Stimulated activated CD4-positive, alpha-beta T cell treated with anti-CD3 and anti-CD28 coated beads, Interleukin-12 subunit alpha, Interleukin-12 subunit beta, amount 100 ng/mL, for 24 hours (primary cell): ENCODE data around the gene SYNJ2.
A peak's percentile ranks its signal among the peaks of the same experiment; 100 is the strongest.
"Not testable (repeated sequence)": the region's sequence is repeated elsewhere in the genome, so short reads cannot be mapped to it uniquely, and the experiment has no call there.

ENCODE experiments used
- DNase-seq, 2 experiments: peaks; one replicate each; pipeline ENCODE4 v3.0.0-alpha.2; 2020; ENCODE audit warnings: low read depth in 2 of 2

Gene SYNJ2, protein sequence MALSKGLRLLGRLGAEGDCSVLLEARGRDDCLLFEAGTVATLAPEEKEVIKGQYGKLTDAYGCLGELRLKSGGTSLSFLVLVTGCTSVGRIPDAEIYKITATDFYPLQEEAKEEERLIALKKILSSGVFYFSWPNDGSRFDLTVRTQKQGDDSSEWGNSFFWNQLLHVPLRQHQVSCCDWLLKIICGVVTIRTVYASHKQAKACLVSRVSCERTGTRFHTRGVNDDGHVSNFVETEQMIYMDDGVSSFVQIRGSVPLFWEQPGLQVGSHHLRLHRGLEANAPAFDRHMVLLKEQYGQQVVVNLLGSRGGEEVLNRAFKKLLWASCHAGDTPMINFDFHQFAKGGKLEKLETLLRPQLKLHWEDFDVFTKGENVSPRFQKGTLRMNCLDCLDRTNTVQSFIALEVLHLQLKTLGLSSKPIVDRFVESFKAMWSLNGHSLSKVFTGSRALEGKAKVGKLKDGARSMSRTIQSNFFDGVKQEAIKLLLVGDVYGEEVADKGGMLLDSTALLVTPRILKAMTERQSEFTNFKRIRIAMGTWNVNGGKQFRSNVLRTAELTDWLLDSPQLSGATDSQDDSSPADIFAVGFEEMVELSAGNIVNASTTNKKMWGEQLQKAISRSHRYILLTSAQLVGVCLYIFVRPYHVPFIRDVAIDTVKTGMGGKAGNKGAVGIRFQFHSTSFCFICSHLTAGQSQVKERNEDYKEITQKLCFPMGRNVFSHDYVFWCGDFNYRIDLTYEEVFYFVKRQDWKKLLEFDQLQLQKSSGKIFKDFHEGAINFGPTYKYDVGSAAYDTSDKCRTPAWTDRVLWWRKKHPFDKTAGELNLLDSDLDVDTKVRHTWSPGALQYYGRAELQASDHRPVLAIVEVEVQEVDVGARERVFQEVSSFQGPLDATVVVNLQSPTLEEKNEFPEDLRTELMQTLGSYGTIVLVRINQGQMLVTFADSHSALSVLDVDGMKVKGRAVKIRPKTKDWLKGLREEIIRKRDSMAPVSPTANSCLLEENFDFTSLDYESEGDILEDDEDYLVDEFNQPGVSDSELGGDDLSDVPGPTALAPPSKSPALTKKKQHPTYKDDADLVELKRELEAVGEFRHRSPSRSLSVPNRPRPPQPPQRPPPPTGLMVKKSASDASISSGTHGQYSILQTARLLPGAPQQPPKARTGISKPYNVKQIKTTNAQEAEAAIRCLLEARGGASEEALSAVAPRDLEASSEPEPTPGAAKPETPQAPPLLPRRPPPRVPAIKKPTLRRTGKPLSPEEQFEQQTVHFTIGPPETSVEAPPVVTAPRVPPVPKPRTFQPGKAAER (N-terminal part only)

DNA sequence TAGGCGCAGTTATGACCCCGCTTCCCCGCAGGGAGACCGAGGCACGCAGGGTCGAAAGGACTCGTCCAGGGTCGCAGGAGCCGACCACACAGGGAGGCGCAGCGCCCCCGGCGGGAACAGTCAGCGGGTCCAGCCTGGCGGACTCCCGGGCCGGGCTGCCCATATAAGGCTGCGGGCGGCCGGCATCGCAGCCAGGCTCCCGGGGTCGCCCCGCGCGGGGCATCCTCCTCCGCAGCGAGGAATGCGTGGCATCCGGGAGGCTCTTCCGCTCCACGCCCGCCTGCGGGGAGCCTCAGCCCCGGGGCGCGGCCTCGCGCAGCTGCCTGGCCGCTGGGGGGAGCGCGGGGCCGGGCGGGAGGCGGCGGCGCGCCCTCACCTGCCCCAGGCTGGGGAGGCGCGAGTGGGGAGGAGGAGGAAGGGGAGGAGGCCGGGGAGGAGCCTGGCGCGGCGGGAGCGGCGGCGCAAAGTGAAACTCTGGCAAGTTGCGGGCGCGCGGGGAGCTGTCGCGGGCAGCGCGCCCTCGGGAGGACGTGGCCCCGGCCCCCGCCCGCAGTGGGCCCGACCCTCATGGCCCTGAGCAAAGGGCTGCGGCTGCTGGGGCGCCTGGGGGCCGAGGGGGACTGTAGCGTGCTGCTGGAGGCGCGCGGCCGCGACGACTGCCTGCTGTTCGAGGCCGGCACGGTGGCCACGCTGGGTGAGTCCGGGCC lies at the start of gene SYNJ2:
Gene SYNJ2, plus strand, starts transcription at position 469 of the 707 bp plus-strand sequence. Its CDS starts 99 bp downstream, at position 568.
- peak; percentile 59 to 75 for DNase-seq

DNA sequence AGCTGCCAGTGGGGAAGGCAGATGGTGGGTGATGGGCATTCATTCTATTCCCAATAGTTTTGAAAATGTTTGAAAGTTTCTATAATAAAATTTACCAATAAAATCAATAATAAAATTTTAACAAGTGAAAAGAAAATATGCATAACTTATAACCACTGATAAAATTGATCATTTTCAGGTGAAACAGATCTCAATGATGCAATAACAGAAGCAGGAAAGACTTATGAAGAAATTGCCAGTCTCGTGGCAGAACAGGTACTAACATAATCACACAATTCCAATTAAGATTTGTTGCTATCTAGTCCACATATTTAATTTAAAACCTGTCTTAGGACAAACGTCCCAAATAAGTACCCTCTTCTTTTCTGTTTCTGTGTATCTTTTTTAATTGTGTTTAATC lies 45.9 kb upstream of the SYNJ2 start:
- no peak for DNase-seq

DNA sequence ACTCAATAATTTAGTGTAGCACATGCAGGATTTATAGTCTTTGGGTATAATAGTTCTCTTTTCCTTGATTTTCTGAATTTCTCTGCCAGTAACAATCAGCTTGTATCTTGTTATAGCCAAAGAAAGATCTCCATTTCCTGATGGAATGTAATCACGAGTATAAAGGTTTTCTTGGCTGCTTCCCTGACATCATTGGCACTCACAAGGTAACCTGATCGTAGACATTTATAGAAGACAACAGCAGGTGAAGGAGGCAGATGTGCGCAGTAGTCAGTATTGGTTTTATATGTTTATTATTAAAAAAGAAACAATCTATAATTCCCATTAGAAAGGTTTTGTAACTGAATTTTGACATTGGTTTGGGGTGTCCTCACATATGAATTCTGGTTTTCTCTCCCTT lies 44.3 kb upstream of the SYNJ2 start:
- DNase-seq: no peak

DNA sequence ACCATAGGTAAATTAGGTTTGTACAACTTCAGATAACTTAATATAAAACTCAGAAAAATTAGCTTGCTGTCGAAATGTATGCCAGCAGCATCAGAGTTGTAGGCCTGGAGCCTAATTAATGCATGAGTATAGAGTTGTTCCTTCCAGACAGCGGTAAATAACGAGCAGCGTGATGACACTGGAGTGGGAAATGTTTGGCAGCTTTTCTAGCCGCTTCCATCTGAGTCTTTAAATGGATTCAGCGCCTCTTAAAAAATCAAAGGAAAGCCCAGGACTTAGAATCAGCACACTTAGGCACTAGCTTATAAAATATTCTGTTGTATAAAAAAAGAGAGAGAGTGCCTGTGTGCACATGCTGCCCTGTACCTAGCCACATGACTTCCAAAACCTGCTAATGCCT lies 43.7 kb upstream of the SYNJ2 start:
- no peak for DNase-seq

DNA sequence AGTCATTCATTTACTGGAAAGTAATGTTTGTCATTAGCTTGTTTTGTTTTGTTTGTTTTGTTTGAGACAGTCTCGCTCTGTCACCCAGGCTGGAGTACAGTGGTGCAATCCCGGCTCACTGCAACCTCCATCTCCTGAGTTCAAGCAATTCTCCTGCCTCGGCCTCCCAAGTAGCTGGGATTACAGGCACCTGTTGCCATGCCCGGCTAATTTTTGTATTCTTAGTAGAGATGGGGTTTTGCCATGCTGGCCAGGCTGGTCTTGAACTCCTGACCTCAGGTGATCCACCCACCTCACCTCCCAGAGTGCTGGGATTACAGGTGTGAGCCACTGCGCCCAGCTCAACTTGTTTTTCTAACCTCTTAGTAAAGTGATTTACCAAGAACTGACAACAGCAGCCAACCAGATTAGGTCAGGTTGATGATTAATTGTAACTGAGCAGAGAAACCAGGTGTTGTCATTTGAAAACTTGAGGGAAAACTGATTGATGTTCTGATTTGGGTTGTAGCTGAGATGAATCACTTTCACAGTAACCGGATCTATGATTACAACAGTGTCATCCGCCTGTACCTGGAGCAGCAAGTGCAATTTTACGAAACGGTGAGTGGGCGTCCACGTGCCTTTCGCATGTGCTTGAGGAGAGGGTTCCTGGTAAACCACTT lies 41.2 kb upstream of the SYNJ2 start:
- peak; percentile 35 to 54 for DNase-seq

DNA sequence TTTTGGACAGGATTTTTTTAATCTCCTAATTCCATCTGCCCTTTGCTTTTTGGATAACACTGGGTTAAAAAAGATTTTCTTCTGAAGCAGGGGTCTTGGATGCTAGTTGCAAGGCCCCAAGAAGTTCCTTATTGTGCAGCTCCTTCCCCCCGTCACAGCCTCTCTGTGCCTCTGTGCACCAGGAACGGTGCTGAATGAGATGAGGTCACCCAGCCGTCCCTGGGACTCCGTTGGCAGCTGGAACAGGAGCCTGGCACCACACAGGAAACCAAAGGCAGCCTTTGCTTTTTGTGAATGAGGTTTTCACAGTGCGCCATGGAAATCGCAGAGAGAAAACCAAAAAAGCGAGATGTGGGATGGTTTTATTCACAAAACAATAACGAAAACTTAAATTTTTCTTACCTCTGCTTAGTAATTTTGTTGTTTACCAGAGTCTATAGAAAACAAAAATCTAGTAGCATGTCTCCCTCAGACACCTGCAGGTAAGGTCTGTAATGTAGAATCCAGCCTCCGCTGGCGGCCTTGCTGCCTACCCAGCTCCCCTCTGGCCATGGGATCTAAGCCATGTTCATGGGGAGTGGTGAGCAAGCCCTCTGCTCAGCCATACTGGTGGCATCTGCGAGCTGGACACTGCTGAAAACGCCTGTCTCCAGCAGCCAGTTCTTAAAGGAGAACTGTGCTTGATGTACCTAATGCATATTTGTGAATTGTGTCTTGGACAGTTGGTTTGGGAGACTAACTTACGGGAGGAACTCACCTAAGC lies 40.4 kb upstream of the SYNJ2 start:
- no peak for DNase-seq

DNA sequence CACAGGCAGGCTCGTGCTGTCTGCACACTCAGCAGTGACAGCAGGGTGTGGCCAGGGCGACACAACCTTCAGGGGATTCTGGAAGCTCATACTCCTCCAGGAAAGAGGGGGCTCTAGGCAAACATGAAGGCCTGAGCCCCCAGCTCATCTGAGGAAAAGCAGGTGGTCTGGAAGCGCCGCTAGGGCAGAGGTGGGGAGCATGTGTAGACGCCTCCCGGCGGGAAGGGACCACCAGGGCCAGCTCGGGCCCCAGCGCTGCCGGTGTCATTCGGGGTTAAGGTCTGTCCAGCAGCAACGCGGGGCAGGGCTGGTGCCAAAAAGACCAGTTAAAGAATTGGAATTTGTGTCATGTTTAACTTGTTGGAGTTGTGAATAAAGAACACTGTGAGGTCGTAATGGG lies 39.3 kb upstream of the SYNJ2 start:
- no peak for DNase-seq

DNA sequence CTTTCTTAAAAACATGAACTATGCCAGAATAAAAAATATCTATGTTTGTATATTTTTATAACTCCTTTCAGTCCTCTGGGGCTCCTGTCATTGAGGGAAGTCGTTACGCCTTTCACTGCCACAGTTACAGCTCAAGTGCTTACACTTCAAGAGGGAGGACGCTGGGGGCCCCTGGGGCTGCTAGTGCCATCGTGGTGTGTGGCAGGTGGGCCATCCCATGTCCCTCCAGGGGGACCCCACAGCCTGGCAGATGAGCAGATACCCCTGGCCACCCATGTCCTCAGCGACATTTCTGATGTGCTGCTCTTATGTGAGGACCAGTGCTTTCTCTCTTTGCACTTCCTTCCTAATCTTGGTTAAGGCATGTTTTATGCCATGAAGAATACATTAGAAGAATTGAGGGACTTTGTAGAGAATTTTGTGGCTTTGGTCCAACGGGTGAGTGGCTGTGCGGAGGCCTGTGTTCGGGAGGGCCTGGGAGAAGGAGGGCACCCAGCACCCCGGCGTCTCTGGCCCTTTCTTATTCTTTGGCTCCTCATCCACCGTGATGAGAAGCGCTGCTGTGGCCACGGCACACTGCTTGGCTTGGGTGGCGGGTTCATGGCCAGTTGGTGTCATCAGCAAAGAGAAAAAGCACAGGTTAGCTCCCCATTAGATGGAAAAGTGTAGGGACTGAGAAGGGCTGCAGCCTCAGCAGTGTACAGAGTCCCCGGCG lies 38.3 kb upstream of the SYNJ2 start:
- no peak for DNase-seq

DNA sequence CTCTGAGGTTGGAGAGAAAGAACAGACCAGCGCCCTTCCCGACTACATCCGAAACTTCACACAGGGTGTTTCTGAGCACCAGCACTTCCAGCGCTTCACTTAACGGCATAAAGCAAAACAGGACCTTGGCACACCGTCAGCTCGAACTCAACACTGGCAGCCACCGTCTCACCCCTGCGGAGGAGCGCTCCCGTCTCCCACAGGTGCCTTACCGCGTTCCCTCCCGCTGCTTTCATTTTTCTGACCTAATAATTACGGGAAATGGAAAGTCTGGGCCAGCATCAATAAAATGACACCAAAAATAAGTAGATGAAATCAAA lies 37.7 kb upstream of the SYNJ2 start:
- DNase-seq: no peak

DNA sequence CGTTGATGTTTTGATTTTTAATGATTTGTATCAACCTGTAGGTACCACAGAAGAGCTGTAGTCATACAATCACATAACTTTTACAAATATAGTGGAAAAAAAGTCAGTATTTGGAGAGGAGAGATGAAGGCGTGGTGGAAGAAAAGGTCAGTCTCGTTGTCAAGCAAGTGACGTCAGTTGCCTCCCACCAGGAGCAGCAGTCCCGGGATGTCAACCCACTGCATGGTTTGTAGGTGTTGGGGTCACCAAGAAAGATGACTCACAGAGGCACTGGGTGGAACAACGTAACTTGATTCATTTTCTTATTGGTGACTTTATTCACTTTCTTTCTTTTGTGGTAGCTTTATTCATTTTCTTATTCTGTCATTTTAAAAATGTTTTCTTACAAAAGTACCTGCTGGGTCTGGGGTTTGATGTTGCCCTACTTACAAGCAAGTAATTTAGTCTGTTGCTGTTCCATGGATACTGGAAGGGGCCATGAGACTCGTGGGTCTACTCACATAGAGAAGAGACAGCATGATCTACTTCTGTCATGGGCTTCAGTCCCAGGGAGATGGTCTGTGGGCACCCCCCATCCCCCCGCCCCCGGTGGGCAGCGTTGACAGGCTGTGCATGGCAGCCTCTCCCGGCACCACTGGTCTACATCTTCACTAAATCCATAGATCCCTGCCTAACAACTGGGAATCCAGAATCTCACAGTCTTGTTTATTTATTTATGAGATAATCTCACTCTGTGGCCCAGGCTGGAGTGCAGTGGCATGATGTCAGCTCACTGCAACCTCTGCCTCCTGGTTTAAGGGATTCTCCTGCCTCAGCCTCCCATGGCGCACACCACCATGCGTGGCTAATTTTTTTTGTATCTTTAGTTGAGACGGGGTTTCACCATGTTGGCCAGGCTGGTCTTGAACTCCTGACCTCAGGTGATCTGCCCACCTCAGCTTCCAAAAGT lies 36.4 kb upstream of the SYNJ2 start:
- DNase-seq: peak in 1 of 2 experiments; percentile 28

DNA sequence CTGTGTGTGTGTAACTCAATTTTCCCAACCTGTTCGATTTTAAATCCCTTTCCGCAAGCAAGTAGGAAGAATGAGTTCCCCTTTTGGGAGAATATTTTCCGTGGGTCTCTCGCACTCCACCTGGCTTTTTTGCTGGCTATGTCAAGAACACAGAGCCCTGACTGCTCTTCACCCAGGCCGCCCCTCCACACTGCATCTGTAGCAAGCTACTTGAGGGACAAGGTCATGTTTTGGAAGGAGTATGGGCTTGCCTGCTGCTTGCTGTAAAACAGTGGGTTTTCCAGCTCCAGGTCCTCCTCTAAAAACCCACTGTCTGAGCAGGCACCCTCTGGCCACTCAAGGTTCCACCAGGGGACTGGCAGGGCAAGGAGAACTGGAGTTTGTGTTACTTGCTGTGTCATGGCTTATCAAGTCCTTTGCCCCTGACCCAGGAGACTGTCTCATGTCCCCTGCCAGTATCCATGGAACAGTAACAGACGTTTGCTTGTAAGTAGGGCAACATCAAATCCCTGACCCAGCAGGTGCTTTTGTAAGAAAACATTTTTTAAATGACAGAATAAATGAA lies 35.5 kb upstream of the SYNJ2 start:
- no peak for DNase-seq

DNA sequence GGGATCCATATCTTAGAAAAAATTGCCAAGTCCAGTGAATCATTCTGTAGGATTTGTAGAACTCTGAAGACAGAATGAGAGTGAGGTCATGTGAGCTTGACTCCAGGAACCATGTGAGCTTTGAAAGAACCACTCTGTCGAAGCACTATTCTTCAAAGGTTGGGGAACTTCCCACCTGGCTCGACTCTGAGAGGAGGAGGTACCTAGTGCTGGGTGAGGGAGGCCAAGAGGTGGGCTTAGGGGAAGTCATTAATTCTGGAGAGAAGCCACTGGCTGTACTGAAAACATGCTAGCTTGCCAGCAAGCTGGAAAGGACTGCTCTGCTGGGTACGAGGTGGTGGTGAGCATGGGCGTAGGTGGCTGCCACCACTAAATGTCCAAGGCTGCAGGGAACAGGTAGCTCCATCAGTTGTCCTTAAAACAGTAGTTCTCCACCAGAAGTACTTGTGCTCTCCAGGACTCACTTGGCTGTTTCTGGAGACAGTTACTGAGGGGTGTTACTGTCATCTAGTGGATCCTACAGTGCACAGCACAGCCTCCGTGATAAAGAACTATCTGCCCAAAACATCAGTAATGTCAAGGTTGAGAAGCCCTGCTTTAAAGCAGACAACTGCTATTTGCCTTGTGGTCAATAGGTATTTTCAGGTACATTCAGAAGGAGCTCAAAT lies 34.7 kb upstream of the SYNJ2 start:
- DNase-seq: no peak

DNA sequence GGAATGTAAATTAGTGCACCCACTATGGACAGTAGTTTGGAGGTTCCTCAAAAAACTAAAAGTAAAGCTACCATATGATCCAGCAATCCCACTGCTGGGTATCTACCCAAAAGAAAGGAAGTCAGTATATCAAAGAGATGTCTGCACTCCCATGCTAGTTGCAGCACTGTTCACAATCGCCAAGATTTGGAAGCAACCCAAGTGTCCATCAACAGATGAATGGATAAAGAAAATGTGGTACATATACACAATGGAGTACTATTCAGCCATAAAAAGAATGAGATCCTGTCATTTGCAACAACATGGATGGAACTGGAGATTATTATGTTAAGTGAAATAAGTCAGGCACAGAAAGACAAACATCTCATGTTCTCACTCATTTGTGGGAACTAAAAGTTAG lies 30.8 kb upstream of the SYNJ2 start:
- DNase-seq: not testable (repeated sequence)

DNA sequence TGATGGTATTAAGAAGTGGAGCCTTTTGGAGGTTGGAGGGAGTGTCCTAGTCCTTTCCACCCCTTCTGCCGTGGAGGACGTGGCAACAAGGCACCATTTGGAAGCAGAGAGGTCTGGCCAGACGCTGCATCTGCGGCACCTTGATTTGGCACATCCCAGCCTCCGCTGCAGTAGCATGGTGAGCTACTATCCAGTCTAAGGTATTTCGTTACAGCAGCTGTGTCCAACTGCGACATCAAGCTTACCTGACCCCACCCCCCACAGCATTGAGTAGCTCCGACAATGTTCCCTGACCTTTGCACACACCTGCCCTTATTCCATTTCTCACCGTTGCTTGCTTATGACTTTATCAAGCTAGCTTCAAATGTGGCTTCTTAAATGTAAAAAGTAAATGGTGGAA lies 29.8 kb upstream of the SYNJ2 start:
- DNase-seq: no peak

DNA sequence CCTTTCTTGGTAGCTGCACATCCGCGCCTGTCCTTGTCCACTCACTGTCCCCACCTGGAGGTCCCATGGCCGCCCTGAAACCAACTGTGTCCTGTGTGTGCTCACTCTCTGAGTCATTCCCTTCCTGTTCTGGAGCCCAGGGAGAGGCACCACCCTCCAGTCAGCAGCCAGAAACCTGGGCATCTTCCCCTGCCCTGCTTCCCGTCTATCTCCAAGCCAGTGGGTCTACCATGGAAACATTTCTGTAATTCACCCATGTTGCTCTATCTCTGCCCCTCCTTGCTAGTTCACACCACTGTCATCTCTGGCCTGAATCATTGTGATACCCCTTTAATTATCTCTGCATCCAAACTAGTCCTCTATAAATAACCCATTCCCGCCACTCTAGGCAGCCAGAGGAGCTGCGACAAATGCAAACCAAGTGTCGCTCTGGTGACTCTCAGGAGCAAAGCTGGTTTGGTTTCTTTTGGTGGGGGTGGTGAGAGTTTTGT lies 28.8 kb upstream of the SYNJ2 start:
- DNase-seq: no peak

DNA sequence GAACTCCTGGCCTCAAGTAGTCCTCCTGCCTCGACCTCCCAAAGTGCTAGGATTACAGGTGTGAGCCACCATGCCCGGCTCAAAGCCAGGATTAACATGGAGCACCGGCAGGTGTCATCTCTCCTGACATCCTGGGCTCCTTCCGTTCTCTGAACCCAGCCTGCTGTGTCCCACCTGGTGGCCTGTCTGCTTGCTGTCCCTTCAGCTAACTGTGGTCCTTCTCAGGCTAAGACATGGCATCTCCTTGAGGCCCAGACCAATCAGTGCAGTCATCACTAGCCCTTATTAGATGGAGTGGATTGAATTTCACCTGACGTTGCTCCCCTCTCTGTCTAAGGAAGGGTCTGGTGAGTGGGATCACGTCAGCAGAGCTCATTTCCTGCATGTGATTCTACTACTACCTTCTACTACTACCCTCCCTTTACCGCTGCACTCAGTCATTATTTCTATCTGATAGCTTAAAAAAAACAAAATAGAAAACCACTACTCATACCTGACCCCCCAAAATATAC lies 28.0 kb upstream of the SYNJ2 start:
- DNase-seq: no peak
